ENCODE measurements around the gene WBP2NL.

Gene WBP2NL

GRCh38 chr22:42016111-42016510 is 17.5 kb downstream of the WBP2NL start:
- H3K4me3 ChIP-seq (ENCODE audit: low read depth, low read length) = no peak overlapping the region
- TF ChIP-seq, protein P1, sequence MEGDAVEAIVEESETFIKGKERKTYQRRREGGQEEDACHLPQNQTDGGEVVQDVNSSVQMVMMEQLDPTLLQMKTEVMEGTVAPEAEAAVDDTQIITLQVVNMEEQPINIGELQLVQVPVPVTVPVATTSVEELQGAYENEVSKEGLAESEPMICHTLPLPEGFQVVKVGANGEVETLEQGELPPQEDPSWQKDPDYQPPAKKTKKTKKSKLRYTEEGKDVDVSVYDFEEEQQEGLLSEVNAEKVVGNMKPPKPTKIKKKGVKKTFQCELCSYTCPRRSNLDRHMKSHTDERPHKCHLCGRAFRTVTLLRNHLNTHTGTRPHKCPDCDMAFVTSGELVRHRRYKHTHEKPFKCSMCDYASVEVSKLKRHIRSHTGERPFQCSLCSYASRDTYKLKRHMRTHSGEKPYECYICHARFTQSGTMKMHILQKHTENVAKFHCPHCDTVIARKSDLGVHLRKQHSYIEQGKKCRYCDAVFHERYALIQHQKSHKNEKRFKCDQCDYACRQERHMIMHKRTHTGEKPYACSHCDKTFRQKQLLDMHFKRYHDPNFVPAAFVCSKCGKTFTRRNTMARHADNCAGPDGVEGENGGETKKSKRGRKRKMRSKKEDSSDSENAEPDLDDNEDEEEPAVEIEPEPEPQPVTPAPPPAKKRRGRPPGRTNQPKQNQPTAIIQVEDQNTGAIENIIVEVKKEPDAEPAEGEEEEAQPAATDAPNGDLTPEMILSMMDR (IDR thresholded peaks at IDR 0.05; ENCODE audit: borderline replicate concordance, insufficient read depth, low read depth, low read length) = no peak

DNA sequence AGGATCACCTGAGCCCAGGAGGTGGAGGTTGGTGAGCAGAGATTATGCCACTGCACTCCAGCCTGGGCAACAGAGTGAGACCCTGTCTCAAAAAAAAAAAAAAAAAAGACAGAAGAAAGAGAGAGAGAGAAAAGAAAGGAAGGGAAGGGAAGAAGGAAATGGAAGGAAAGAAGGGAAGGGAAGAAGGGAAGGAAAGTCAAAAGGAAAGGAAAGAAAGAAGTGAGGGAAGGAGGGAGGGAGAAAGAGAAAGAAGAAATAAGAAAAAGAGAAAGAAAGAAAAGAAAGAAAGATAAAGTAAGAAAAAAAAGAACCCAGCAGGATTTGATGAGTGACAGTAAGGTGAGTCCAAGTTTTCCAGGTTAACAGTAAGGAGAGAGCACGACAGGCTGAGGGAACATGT is 19.6 kb downstream of the WBP2NL start:
- no peak overlapping the region for H3K4me3 ChIP-seq (ENCODE audit: low read depth, low read length)
- TF ChIP-seq, protein P1 (IDR thresholded peaks at IDR 0.05; ENCODE audit: borderline replicate concordance, insufficient read depth, low read depth, low read length) = no peak

GRCh38 chr22:42021571-42021970 is 23.0 kb downstream of the WBP2NL start:
- TF ChIP-seq, protein P1 (IDR thresholded peaks at IDR 0.05; ENCODE audit: borderline replicate concordance, insufficient read depth, low read depth, low read length) = no peak

GRCh38 chr22:42022162-42022847 is 23.7 kb downstream of the WBP2NL start:
- no peak overlapping the region for H3K4me3 ChIP-seq (ENCODE audit: low read depth, low read length)
- TF ChIP-seq, protein P1 (IDR thresholded peaks at IDR 0.05; ENCODE audit: borderline replicate concordance, insufficient read depth, low read depth, low read length) = no peak

More at GRCh38 chr22:42021571-42021970, 23.0 kb downstream of the WBP2NL start:
- H3K4me3 ChIP-seq (ENCODE audit: low read depth, low read length) = no peak overlapping the region

DNA sequence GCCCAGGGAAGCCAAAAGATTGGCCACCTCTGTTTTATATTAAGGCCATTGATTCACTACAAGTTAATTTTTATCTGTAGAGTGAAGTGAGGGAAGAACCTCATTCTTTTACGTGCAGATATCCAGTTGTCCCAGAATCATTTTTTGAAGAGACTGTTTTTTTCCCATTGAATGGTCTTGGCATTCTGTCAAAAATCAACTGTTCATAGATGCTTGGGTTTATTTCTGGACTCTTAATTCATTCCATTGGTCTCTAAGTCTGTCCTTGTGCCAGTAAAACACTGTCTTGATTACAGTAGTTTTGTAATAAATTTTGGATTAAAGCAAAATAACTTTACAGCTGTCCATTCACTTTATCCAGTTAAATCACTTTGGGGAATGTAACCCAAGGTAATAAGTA is 26.8 kb downstream of the WBP2NL start:
- H3K4me3 ChIP-seq (ENCODE audit: low read depth, low read length) = no peak overlapping the region
- TF ChIP-seq, protein P1 (IDR thresholded peaks at IDR 0.05; ENCODE audit: borderline replicate concordance, insufficient read depth, low read depth, low read length) = no peak

- no peak overlapping the region for H3K4me3 ChIP-seq (ENCODE audit: low read depth, low read length)
- TF ChIP-seq, protein P1 (IDR thresholded peaks at IDR 0.05; ENCODE audit: borderline replicate concordance, insufficient read depth, low read depth, low read length) = no peak
Measured at GRCh38 chr22:42026705-42027104, 28.1 kb downstream of the WBP2NL start.

All from GM12875 (cell line).